ENCODE data around the gene BTBD7.

The BTBD7 gene

DNA sequence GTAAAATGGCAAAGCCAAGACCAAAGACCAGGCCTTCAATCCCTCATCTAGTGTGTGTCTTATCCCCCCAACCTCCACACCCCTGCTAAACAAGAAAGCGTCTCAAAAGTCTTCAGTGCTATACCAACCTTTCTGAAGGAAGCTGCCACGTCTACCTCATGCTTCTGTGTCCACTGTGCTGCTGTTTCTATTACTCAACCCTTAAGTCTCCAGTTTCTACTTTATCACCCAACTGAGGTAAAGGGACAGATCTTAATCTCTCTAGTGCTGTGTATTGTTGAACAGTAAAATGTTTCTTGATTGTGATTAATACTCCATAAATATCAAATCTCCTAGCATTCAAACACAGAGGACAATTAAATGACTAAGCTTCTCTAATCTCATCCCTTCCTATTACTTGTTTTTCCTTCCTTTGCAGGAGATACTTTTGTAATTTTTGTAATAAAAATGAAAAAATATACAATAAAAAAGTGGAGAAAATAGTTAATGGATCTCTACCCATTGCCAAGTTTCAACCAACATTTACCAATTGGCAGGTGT lies 23.3 kb downstream of the BTBD7 start:
- no peaks in the 10 kb centered on the region for H3K9me3 ChIP-seq (ENCODE audit: control insufficient read depth, low read depth, low read length)
- H3K36me3 ChIP-seq (ENCODE audit: control insufficient read depth, low read depth, low read length), result no peaks in the 10 kb centered on the region
- H3K27me3 ChIP-seq (ENCODE audit: control insufficient read depth, insufficient read depth, low read length), result no peaks in the 10 kb centered on the region
- H3K4me1 ChIP-seq (ENCODE audit: control insufficient read depth, low read depth, low read length), result no peaks in the 10 kb centered on the region
- H3K4me3 ChIP-seq (ENCODE audit: low read length), result no peak overlapping the region
- H3K9ac ChIP-seq (ENCODE audit: low read length), result no peak overlapping the region
- H3K27ac ChIP-seq (ENCODE audit: low read length), result no peak overlapping the region

GRCh38 chr14:93308686-93309345 lies 24.0 kb downstream of the BTBD7 start:
- Histone ChIP-seq H3K9ac (ENCODE audit: low read length) (no peak overlapping the region), H3K27me3 (ENCODE audit: control insufficient read depth, insufficient read depth, low read length) (no peaks in the 10 kb centered on the region), H3K4me3 (ENCODE audit: low read length) (no peak overlapping the region), H3K4me1 (ENCODE audit: control insufficient read depth, low read depth, low read length) (no peaks in the 10 kb centered on the region), H3K27ac (ENCODE audit: low read length) (no peak overlapping the region), H3K36me3 (ENCODE audit: control insufficient read depth, low read depth, low read length) (no peaks in the 10 kb centered on the region), H3K9me3 (ENCODE audit: control insufficient read depth, low read depth, low read length) (no peaks in the 10 kb centered on the region)

DNA sequence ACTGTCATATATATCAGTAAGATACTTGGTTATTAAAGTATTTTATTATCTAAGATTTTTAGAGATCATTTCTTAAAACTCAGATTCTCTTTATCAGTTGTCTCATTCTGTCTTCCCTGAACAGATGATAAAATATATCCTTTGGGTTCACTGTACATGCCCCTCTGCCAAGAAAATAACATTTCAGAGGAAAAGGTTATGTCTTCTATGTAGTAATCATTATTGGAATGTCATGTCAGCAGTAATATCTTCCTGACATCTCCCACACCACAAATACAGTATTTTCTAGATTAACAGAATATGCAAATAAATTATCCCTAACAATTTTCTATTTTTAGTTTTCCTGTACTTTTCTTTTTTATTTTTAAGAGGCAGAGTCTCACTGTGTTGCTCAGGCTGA lies 26.0 kb downstream of the BTBD7 start:
- no peaks in the 10 kb centered on the region for H3K9me3 ChIP-seq (ENCODE audit: control insufficient read depth, low read depth, low read length)
- H3K4me3 ChIP-seq (ENCODE audit: low read length), result no peak overlapping the region
- no peak overlapping the region for H3K27ac ChIP-seq (ENCODE audit: low read length)
- H3K4me1 ChIP-seq (ENCODE audit: control insufficient read depth, low read depth, low read length), result peaks cover under 1% of the 10 kb centered on the region
- H3K27me3 ChIP-seq (ENCODE audit: control insufficient read depth, insufficient read depth, low read length), result no peaks in the 10 kb centered on the region
- H3K9ac ChIP-seq (ENCODE audit: low read length), result no peak overlapping the region
- H3K36me3 ChIP-seq (ENCODE audit: control insufficient read depth, low read depth, low read length), result no peaks in the 10 kb centered on the region

DNA sequence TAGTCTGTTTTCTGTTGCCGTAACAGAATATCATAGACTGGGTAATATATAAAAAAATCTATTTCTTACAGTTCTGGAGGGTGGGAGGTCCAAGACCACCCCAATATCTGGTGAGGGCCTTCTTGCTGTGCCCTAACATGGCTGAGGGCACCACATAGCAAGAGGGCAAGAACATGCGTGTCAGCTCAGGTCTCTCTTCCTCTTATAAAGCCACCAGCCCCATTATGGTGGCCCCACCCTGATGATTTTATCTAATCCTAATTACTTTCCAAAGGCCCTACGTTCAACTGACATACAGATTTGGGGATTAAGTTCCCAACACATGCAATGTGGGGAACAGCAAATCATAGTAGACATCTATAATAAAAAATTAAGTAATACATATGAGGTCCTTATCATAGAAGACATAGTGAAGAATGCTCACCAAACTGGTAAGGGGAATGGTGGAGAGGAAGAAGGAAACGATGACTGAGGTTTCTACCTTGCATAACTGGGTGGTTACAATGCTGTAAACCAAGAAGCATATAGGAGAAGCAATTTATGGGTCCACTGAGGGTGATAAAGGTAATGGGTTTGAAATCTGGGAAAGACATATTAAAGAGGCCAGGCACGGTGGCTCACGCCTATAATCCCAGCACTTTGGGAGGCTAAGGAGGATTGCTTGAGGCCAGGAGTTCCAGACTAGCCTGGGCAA lies 27.0 kb downstream of the BTBD7 start:
- no peak overlapping the region for H3K4me3 ChIP-seq (ENCODE audit: low read length)
- H3K4me1 ChIP-seq (ENCODE audit: control insufficient read depth, low read depth, low read length), result peaks cover 4% of the 10 kb centered on the region
- H3K36me3 ChIP-seq (ENCODE audit: control insufficient read depth, low read depth, low read length), result no peaks in the 10 kb centered on the region
- no peaks in the 10 kb centered on the region for H3K27me3 ChIP-seq (ENCODE audit: control insufficient read depth, insufficient read depth, low read length)
- no peak overlapping the region for H3K9ac ChIP-seq (ENCODE audit: low read length)
- no peak overlapping the region for H3K27ac ChIP-seq (ENCODE audit: low read length)
- H3K9me3 ChIP-seq (ENCODE audit: control insufficient read depth, low read depth, low read length), result no peaks in the 10 kb centered on the region

- Histone ChIP-seq H3K27ac (ENCODE audit: low read length) (no peak overlapping the region), H3K4me3 (ENCODE audit: low read length) (no peak overlapping the region), H3K36me3 (ENCODE audit: control insufficient read depth, low read depth, low read length) (no peaks in the 10 kb centered on the region), H3K27me3 (ENCODE audit: control insufficient read depth, insufficient read depth, low read length) (no peaks in the 10 kb centered on the region), H3K9ac (ENCODE audit: low read length) (no peak overlapping the region), H3K4me1 (ENCODE audit: control insufficient read depth, low read depth, low read length) (peaks cover 4% of the 10 kb centered on the region), H3K9me3 (ENCODE audit: control insufficient read depth, low read depth, low read length) (no peaks in the 10 kb centered on the region)
Observed at GRCh38 chr14:93304771-93305170, 28.1 kb downstream of the BTBD7 start.

- Histone ChIP-seq H3K4me1 (ENCODE audit: control insufficient read depth, low read depth, low read length) (peaks cover 4% of the 10 kb centered on the region), H3K9ac (ENCODE audit: low read length) (no peak overlapping the region), H3K4me3 (ENCODE audit: low read length) (no peak overlapping the region), H3K9me3 (ENCODE audit: control insufficient read depth, low read depth, low read length) (no peaks in the 10 kb centered on the region), H3K27ac (ENCODE audit: low read length) (no peak overlapping the region), H3K27me3 (ENCODE audit: control insufficient read depth, insufficient read depth, low read length) (no peaks in the 10 kb centered on the region), H3K36me3 (ENCODE audit: control insufficient read depth, low read depth, low read length) (no peaks in the 10 kb centered on the region)
Observed at GRCh38 chr14:93303659-93304058, 29.2 kb downstream of the BTBD7 start.

- Histone ChIP-seq H3K4me3 (ENCODE audit: low read length) (no peak overlapping the region), H3K27ac (ENCODE audit: low read length) (no peak overlapping the region), H3K9ac (ENCODE audit: low read length) (no peak overlapping the region), H3K36me3 (ENCODE audit: control insufficient read depth, low read depth, low read length) (no peaks in the 10 kb centered on the region), H3K9me3 (ENCODE audit: control insufficient read depth, low read depth, low read length) (no peaks in the 10 kb centered on the region), H3K4me1 (ENCODE audit: control insufficient read depth, low read depth, low read length) (peaks cover 4% of the 10 kb centered on the region), H3K27me3 (ENCODE audit: control insufficient read depth, insufficient read depth, low read length) (no peaks in the 10 kb centered on the region)
Observed at GRCh38 chr14:93302688-93303581, 29.9 kb downstream of the BTBD7 start.

GRCh38 chr14:93301821-93302447 lies 30.9 kb downstream of the BTBD7 start:
- Histone ChIP-seq H3K4me1 (ENCODE audit: control insufficient read depth, low read depth, low read length) (peaks cover 4% of the 10 kb centered on the region), H3K9ac (ENCODE audit: low read length) (no peak overlapping the region), H3K4me3 (ENCODE audit: low read length) (no peak overlapping the region), H3K9me3 (ENCODE audit: control insufficient read depth, low read depth, low read length) (no peaks in the 10 kb centered on the region), H3K27me3 (ENCODE audit: control insufficient read depth, insufficient read depth, low read length) (no peaks in the 10 kb centered on the region), H3K36me3 (ENCODE audit: control insufficient read depth, low read depth, low read length) (no peaks in the 10 kb centered on the region), H3K27ac (ENCODE audit: low read length) (no peak overlapping the region)

GRCh38 chr14:93299866-93300265 lies 33.0 kb downstream of the BTBD7 start:
- H3K9me3 ChIP-seq (ENCODE audit: control insufficient read depth, low read depth, low read length), result no peaks in the 10 kb centered on the region

GRCh38 chr14:93299416-93299815 lies 33.4 kb downstream of the BTBD7 start:
- no peaks in the 10 kb centered on the region for H3K36me3 ChIP-seq (ENCODE audit: control insufficient read depth, low read depth, low read length)
- H3K4me1 ChIP-seq (ENCODE audit: control insufficient read depth, low read depth, low read length), result peaks cover 4% of the 10 kb centered on the region
- no peak overlapping the region for H3K4me3 ChIP-seq (ENCODE audit: low read length)
- H3K9ac ChIP-seq (ENCODE audit: low read length), result no peak overlapping the region
- no peaks in the 10 kb centered on the region for H3K27me3 ChIP-seq (ENCODE audit: control insufficient read depth, insufficient read depth, low read length)
- H3K27ac ChIP-seq (ENCODE audit: low read length), result no peak overlapping the region
- no peaks in the 10 kb centered on the region for H3K9me3 ChIP-seq (ENCODE audit: control insufficient read depth, low read depth, low read length)

More at GRCh38 chr14:93299866-93300265, 33.0 kb downstream of the BTBD7 start:
- H3K9ac ChIP-seq (ENCODE audit: low read length), result no peak overlapping the region
- H3K4me3 ChIP-seq (ENCODE audit: low read length), result no peak overlapping the region
- H3K4me1 ChIP-seq (ENCODE audit: control insufficient read depth, low read depth, low read length), result peaks cover 4% of the 10 kb centered on the region
- no peaks in the 10 kb centered on the region for H3K27me3 ChIP-seq (ENCODE audit: control insufficient read depth, insufficient read depth, low read length)
- H3K27ac ChIP-seq (ENCODE audit: low read length), result no peak overlapping the region
- H3K36me3 ChIP-seq (ENCODE audit: control insufficient read depth, low read depth, low read length), result no peaks in the 10 kb centered on the region
